Fibroblast of skin of left quadriceps (primary cell): ENCODE results near the gene CARMIL1.

Source experiments
- DNase-seq, 2 experiments: peaks; one replicate each; pipeline ENCODE4 v3.0.0-alpha.2; 2013; ENCODE audit warnings: low read depth in 2 of 2

The CARMIL1 gene

GRCh38 chr6:25472906-25473305 is 193.7 kb downstream of the CARMIL1 start:
- DNase-seq: no peak

- DNase-seq: no peak
These were observed 194.3 kb downstream of the CARMIL1 start for GRCh38 chr6:25473447-25473846.

GRCh38 chr6:25476126-25476525 is 197.0 kb downstream of the CARMIL1 start:
- DNase-seq: no peak

- peak in 1 of 2 experiments; percentile 26 for DNase-seq
These were observed 197.9 kb downstream of the CARMIL1 start for GRCh38 chr6:25477006-25477590.

GRCh38 chr6:25478973-25479372 is 199.8 kb downstream of the CARMIL1 start:
- no peak for DNase-seq

- no peak for DNase-seq
These were observed 202.1 kb downstream of the CARMIL1 start for GRCh38 chr6:25481267-25481666.

- DNase-seq: no peak
These were observed 203.8 kb downstream of the CARMIL1 start for GRCh38 chr6:25482996-25483395.

GRCh38 chr6:25483943-25484342 is 204.8 kb downstream of the CARMIL1 start:
- no peak for DNase-seq

GRCh38 chr6:25484900-25485299 is 205.7 kb downstream of the CARMIL1 start:
- no peak for DNase-seq

- no peak for DNase-seq
These were observed 206.8 kb downstream of the CARMIL1 start for GRCh38 chr6:25485821-25486534.

GRCh38 chr6:25486550-25486949 is 207.4 kb downstream of the CARMIL1 start:
- DNase-seq: no peak

- DNase-seq: no peak
These were observed 207.8 kb downstream of the CARMIL1 start for GRCh38 chr6:25487012-25487411.

- DNase-seq: no peak
These were observed 209.0 kb downstream of the CARMIL1 start for GRCh38 chr6:25488156-25488555.

- DNase-seq: no peak
These were observed 210.2 kb downstream of the CARMIL1 start for GRCh38 chr6:25489399-25489798.

GRCh38 chr6:25490018-25490801 is 211.0 kb downstream of the CARMIL1 start:
- DNase-seq: peak; percentile 40 to 45

- DNase-seq: no peak
These were observed 213.8 kb downstream of the CARMIL1 start for GRCh38 chr6:25492951-25493350.

- DNase-seq: no peak
These were observed 215.3 kb downstream of the CARMIL1 start for GRCh38 chr6:25494469-25494868.

- DNase-seq: no peak
These were observed 218.3 kb downstream of the CARMIL1 start for GRCh38 chr6:25497383-25498040.

GRCh38 chr6:25498505-25498904 is 219.3 kb downstream of the CARMIL1 start:
- DNase-seq: no peak

GRCh38 chr6:25499615-25500235 is 220.6 kb downstream of the CARMIL1 start:
- no peak for DNase-seq

GRCh38 chr6:25503686-25504085 is 224.5 kb downstream of the CARMIL1 start:
- DNase-seq: no peak

- no peak for DNase-seq
These were observed 225.5 kb downstream of the CARMIL1 start for GRCh38 chr6:25504661-25505060.
